Cardiac septum (tissue), 1 donor: ENCODE data around the gene TRIM58. TPM values are rescaled to one million over a fixed set of nuclear protein-coding genes. Genes with fewer than 3 reads are reported as not detected.

Experiments used
- DNase-seq: peaks from one replicate; pipeline ENCODE4 v3.0.0-alpha.2; 2020; ENCODE audit warnings: low spot score
- intact Hi-C: fragments of 100-400 bp; cut with DNase I; formaldehyde crosslinking; loops from one replicate; pipeline ENCODE4 v1.14.0; 2022
- total RNA-seq: library from RNA; stranded (reverse); fragmentation: NEBNext Ultra II Directional; extraction: Animal tissue kit (Norgen Biotek cat#: 25700); gene quantifications from one replicate; pipeline ENCODE4 v1.2.1, GENCODE V29; 2021
- donor health status: DM: no; HTN: no; CAD: no.

Gene TRIM58
- total RNA-seq, 1 donor from 2014 or later: 1.2 TPM

DNA sequence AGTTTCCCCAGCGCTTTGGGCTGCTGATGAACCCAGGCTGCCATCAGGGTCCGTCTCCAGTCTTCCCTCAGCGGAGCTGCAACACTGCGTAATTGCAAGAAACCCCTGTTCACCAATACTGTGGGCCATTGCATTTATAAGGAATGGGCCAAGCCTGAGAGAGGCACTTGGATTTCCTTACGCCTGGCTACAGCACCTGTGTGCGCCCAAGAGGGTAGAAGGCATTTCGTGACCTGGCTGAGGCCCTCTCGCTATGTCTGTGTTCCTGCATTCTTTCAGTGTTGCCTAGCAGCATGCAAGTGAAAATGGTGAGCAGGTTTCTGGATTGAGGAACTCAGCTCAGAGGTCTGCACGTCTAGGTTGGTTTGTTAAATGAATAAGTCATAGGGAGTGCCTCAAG, 26.4 kb downstream of the TRIM58 start:
- intact Hi-C loops: no loop called here
- DNase-seq: no peak

DNA sequence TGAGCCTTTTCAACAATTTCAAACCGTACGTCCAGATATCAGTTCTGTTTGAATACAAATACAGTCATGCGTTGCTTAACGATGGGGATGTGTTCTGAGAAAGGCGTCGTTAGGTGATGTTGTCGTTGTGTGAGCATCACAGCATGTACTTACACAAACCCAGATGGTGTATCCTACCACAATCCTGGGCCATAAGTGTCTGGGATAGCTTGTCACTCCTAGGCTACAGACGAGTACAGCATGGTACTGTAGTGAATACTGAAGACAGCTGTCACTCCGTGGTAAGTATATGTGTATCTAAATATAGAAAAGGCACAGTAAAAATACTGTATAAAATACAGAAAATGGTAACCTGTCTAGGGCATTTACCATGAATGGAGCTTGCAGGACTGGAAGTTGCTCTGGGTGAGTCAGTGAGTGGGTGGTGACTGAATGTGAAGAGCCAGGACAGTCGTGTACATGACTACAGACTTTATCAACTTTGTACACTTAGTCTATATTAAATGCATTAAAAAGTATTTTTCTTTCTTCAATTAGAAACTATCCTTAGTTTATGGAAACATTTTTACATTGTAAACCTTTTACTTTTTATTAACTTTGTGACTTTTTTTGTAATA, 27.9 kb downstream of the TRIM58 start:
- DNase-seq: no peak
- intact Hi-C loops: no loop called here

- intact Hi-C loops: no loop called here
Measured at GRCh38 chr1:247895163-247895637, 38.2 kb downstream of the TRIM58 start, which contains the start of gene OR2W3. TSS of gene OR2W3 (plus strand) at chr1:247895587. CDS start at chr1:247895587, 0 bp downstream.

DNA sequence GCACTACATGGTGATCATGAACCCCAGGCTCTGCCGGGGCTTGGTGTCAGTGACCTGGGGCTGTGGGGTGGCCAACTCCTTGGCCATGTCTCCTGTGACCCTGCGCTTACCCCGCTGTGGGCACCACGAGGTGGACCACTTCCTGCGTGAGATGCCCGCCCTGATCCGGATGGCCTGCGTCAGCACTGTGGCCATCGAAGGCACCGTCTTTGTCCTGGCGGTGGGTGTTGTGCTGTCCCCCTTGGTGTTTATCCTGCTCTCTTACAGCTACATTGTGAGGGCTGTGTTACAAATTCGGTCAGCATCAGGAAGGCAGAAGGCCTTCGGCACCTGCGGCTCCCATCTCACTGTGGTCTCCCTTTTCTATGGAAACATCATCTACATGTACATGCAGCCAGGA, 39.0 kb downstream of the TRIM58 start:
- intact Hi-C loops: no loop called here
- no peak for DNase-seq

More at GRCh38 chr1:247895163-247895637, 38.2 kb downstream of the TRIM58 start, which contains the start of gene OR2W3:
- DNase-seq: no peak

DNA sequence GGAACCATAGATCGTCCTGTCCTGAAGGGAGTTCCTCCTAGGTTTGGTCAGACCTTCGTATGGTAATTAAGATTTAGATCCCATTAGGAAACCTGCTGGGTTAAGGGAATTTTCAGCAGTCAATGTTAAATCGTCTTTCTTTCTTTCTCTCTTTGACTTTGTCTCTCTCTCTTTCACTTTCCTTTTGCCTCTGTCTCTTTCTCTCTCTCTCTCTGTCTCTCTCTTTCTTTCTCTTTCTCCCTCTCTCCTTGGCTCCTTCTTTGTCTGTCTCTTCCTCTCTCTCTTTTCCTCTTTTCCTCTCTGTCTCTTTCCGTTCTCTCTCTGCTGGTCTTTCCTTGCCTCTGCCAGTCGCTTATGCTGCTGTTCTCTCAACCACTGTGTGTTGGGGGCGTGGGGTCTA, 47.1 kb downstream of the TRIM58 start:
- intact Hi-C loops: no loop called here
- no peak for DNase-seq

GRCh38 chr1:247905181-247905580, 48.2 kb downstream of the TRIM58 start:
- intact Hi-C loops: no loop called here
- DNase-seq: no peak

DNA sequence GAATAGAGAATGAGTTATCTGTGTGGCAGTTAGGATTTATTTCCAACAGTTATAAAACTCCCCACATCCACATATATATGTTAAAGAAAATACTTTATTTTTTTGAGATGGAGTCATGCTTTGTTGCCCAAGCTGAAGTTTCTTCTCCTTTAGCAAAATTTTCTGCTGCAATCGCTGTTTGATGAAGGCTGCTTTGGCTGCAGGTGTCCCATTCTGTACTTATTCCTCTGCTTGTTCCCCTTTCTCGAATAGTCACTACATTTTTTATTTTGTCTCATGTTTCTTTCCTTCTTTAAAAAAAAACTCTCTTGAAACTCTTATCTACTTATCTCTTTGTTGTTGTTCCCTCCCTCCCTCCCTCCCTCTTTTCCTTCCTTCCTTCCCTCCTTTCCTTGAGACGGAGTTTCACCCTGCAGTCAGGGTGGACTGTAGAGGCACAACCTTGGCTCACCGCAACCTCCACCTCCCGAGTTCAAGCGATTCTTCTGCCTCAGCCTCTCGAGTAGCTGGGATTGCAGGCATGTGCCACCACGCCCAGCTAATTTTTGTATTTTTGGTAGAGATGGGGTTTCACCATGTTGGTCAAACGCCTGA, 49.0 kb downstream of the TRIM58 start:
- intact Hi-C loops: no loop called here
- DNase-seq: no peak

DNA sequence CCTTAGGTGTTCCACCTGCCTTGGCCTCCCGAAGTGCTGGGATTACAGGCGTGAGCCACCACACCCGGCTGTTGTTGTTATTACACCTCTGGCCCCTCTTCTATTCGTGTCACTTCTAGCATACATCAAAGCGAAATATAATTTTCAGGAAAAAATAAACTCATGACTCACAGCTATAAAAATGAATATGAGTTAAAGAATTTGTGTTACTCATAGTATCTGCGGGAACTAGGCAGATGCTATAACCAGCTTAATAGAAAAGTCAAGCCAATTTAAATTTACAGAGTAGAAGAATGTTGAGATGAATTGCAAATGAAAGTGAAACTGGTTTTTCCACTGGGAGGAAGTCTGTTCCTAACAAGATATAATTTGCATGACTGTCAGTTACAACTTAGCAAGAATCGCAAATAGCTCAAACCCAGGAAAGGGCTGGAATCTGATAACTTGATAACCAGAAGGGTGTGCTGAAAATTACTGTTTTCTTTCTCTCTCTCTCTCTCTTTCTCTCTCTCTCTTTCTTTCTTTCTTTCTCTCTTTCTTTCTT, 49.6 kb downstream of the TRIM58 start:
- DNase-seq: no peak
- intact Hi-C loops: no loop called here

DNA sequence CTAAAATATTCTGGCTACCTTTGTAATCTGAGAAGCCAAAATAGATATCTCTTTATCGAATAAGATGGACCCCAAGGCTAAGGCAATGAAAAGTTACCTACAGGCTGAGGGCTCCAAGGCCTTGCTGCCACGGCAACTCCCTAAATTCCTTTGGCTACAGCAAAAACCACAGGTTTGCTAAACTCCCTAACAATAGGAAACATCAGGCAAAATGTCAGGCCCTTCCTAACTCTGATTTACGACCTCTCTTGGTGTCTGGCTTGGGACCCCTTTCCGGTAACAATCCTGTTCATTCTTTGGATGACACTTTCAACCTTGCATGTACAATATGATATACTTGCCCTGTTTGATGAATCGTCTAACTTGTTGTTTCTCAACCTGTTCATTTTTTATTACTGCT, 51.8 kb downstream of the TRIM58 start:
- no peak for DNase-seq
- intact Hi-C loops: no loop called here

- DNase-seq: no peak
- intact Hi-C loops: no loop called here
Measured at GRCh38 chr1:247913786-247914185, 56.8 kb downstream of the TRIM58 start.

DNA sequence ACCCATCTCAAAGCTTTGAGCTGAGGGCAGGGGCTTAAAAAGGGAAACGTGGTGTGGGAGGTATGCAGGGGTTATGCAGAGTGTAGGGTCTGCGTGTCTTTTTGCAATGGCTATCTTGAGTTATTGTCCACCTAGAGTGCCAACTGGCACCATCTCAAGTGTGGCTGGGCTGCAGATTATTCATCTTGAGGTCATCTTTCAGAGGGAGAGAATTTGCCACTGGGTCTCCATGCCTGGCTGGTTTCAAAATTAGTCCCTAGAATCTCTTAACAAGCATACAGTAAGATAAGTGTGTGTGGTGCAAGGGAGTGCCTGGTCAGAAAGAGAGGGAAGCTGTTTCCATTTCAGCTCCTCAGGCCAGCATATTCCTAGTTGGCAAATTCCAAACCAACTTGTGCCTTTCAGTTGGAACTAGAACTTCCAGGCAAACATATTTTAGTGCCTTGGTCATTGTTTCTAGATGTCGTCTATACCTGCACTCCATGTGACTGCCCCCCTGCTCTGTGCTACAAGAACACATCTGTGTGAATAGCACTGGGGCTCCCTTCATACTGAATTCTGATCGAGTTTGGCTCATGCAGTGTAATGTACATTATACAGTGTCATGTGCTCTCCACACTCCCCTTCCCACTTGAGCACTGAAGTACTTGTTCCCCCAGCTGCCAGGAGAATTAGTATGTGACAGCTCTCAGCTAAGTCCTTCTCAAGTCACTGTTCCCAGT, 58.1 kb downstream of the TRIM58 start:
- no peak for DNase-seq
- intact Hi-C loops: no loop called here

DNA sequence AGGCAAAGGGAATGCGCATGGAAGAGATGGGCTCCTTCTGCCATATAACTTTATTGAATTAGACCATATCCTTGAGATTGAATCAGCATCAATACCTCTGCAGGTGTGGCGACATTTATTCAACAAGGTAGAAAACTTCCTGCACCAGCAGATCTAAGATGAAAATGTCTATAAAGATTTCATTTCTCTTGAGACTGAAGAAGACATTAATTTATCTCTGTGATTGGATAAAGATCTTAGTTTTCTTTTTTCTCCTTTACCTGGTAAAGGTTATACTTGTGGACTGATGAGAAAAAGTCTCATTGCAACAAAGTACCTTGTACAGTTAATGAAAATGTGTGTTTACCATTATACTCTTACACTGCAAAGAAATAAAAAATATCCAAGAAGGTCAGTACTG, 63.0 kb downstream of the TRIM58 start, which contains the start of gene OR2T8:
Gene OR2T8, plus strand, starts transcription at position 301 of the 400 bp plus-strand sequence. CDS start 766 bp downstream, outside the sequence.
- intact Hi-C loops: no loop called here

DNA sequence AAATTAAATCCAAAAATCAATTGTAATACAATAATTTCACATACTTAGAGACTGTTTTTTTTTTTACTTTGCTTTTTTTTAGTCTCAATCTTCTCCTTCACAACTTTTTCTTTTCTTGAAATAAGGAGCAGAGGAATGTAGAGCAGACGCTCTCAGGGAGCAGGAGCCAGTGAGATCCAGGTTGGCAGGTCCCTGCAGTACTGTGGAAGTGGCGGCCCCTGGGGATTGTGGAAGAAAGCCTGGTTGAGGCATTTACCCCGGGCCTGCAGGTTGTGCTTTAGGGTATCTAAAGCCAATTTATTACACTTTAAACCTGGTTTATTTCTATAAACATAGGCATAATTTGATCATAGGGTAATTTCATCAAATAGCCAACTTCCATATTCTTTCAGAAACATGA, 67.0 kb downstream of the TRIM58 start:
- DNase-seq: no peak
- intact Hi-C loops: no loop called here

More for the DNA sequence above, 63.0 kb downstream of the TRIM58 start, which contains the start of gene OR2T8:
- no peak for DNase-seq

- no peak for DNase-seq
- intact Hi-C loops: no loop called here
Measured at GRCh38 chr1:247924868-247925267, 67.9 kb downstream of the TRIM58 start, which contains the start of gene OR2AJ1. TSS of gene OR2AJ1 (plus strand) at chr1:247924889. CDS start at chr1:247933769, 8,880 bp downstream.

Other genes with a start within 250 kb of the TRIM58 start
- gene OR13G1, start 177.4 kb upstream of the TRIM58 start, total RNA-seq: not detected
- not detected for gene OR6F1, start 140.5 kb upstream of the TRIM58 start, total RNA-seq
- not detected for gene OR14K1, start 118.6 kb upstream of the TRIM58 start, total RNA-seq
- gene OR14A2, start 109.0 kb upstream of the TRIM58 start, total RNA-seq: not detected
- not detected for gene OR1C1, start 96.6 kb upstream of the TRIM58 start, total RNA-seq
- not detected for gene OR14A16, start 33.1 kb upstream of the TRIM58 start, total RNA-seq
- not detected for gene OR11L1, start 15.3 kb upstream of the TRIM58 start, total RNA-seq
- gene OR2W3, start 38.4 kb downstream of the TRIM58 start, total RNA-seq: not detected
- gene OR2T8, start 63.1 kb downstream of the TRIM58 start, total RNA-seq: not detected
- not detected for gene OR2AJ1, start 67.7 kb downstream of the TRIM58 start, total RNA-seq
- gene OR2L8, start 91.7 kb downstream of the TRIM58 start, total RNA-seq: not detected
- gene OR2AK2, start 108.0 kb downstream of the TRIM58 start, total RNA-seq: not detected
- not detected for gene OR2L5, start 156.5 kb downstream of the TRIM58 start, total RNA-seq
- gene OR2L2, start 172.9 kb downstream of the TRIM58 start, total RNA-seq: not detected
- not detected for gene OR2L3, start 189.6 kb downstream of the TRIM58 start, total RNA-seq
- not detected for gene OR2L13, start 238.0 kb downstream of the TRIM58 start, total RNA-seq